ENCODE data around the gene CGB7.

- TF ChIP-seq ZNF23 (tag by site-specific recombination; IDR thresholded peaks at IDR 0.05; ENCODE audit: borderline replicate concordance) (no peak), PRDM10 (tag by site-specific recombination; IDR thresholded peaks at IDR 0.05) (no peak), GLIS2 (tag by site-specific recombination; IDR thresholded peaks at IDR 0.05) (no peak), ZNF292 (tag by site-specific recombination; IDR thresholded peaks at IDR 0.05; ENCODE audit: borderline replicate concordance, low read depth) (no peak), ZNF544 (tag by site-specific recombination; IDR thresholded peaks at IDR 0.05) (no peak), ZNF184 (tag by site-specific recombination; IDR thresholded peaks at IDR 0.05) (no peak), ZNF548 (tag by site-specific recombination; IDR thresholded peaks at IDR 0.05) (no peak), BCL11A (tag by site-specific recombination; IDR thresholded peaks at IDR 0.05; ENCODE audit: low read depth) (no peak), ZNF580 (tag by site-specific recombination; IDR thresholded peaks at IDR 0.05) (no peak), ZNF24 (tag by site-specific recombination; IDR thresholded peaks at IDR 0.05) (no peak), YY1 (tag by site-specific recombination; IDR thresholded peaks at IDR 0.05) (no peak)
- TF ChIP-seq, protein P1, sequence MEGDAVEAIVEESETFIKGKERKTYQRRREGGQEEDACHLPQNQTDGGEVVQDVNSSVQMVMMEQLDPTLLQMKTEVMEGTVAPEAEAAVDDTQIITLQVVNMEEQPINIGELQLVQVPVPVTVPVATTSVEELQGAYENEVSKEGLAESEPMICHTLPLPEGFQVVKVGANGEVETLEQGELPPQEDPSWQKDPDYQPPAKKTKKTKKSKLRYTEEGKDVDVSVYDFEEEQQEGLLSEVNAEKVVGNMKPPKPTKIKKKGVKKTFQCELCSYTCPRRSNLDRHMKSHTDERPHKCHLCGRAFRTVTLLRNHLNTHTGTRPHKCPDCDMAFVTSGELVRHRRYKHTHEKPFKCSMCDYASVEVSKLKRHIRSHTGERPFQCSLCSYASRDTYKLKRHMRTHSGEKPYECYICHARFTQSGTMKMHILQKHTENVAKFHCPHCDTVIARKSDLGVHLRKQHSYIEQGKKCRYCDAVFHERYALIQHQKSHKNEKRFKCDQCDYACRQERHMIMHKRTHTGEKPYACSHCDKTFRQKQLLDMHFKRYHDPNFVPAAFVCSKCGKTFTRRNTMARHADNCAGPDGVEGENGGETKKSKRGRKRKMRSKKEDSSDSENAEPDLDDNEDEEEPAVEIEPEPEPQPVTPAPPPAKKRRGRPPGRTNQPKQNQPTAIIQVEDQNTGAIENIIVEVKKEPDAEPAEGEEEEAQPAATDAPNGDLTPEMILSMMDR (tag by site-specific recombination; IDR thresholded peaks at IDR 0.05): no peak
- TF ChIP-seq, protein P2, sequence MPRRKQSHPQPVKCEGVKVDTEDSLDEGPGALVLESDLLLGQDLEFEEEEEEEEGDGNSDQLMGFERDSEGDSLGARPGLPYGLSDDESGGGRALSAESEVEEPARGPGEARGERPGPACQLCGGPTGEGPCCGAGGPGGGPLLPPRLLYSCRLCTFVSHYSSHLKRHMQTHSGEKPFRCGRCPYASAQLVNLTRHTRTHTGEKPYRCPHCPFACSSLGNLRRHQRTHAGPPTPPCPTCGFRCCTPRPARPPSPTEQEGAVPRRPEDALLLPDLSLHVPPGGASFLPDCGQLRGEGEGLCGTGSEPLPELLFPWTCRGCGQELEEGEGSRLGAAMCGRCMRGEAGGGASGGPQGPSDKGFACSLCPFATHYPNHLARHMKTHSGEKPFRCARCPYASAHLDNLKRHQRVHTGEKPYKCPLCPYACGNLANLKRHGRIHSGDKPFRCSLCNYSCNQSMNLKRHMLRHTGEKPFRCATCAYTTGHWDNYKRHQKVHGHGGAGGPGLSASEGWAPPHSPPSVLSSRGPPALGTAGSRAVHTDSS (tag by site-specific recombination; IDR thresholded peaks at IDR 0.05): no peak
- TF ChIP-seq, protein P3, sequence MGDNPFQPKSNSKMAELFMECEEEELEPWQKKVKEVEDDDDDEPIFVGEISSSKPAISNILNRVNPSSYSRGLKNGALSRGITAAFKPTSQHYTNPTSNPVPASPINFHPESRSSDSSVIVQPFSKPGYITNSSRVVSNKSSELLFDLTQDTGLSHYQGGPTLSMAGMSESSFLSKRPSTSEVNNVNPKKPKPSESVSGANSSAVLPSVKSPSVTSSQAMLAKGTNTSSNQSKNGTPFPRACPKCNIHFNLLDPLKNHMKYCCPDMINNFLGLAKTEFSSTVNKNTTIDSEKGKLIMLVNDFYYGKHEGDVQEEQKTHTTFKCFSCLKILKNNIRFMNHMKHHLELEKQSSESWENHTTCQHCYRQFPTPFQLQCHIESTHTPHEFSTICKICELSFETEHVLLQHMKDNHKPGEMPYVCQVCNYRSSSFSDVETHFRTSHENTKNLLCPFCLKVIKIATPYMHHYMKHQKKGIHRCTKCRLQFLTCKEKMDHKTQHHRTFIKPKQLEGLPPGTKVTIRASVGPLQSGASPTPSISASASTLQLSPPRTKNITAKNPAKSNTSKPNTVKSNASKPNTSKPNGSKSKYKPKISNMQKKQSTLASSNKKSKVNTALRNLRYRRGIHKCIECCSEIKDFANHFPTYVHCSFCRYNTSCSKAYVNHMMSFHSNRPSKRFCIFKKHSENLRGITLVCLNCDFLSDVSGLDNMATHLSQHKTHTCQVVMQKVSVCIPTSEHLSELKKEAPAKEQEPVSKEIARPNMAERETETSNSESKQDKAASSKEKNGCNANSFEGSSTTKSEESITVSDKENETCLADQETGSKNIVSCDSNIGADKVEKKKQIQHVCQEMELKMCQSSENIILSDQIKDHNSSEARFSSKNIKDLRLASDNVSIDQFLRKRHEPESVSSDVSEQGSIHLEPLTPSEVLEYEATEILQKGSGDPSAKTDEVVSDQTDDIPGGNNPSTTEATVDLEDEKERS (tag by site-specific recombination; IDR thresholded peaks at IDR 0.05): no peak
Measured at GRCh38 chr19:49006905-49007304, 50.6 kb downstream of the CGB7 start.

All from HEK293 (cell line).